Ishikawa (cell line): ENCODE data around the gene MLLT3.

ENCODE experiments used
- CEBPB ChIP-seq: IDR thresholded peaks from 2 replicates; pipeline ENCODE4 v1.6.1; 2012
- CREB1 ChIP-seq: IDR thresholded peaks from 2 replicates; pipeline ENCODE4 v1.6.1; 2012; ENCODE audit warnings: low read depth
- EGR1 ChIP-seq: IDR thresholded peaks from 2 replicates; pipeline ENCODE4 v1.6.1; 2012
- EP300 ChIP-seq: IDR thresholded peaks from 2 replicates; pipeline ENCODE4 v1.6.1; 2012; ENCODE audit warnings: borderline replicate concordance
- FOXM1 ChIP-seq: IDR thresholded peaks from 2 replicates; pipeline ENCODE4 v1.6.1; 2012; ENCODE audit warnings: low read depth, borderline replicate concordance
- MAX ChIP-seq: IDR thresholded peaks from 2 replicates; pipeline ENCODE4 v1.6.1; 2012
- RAD21 ChIP-seq: IDR thresholded peaks from 2 replicates; pipeline ENCODE4 v1.6.1; 2012; ENCODE audit warnings: low read depth
- TAF1 ChIP-seq: IDR thresholded peaks from 2 replicates; pipeline ENCODE4 v1.6.1; 2012; ENCODE audit warnings: low read depth, mild to moderate bottlenecking
- TCF12 ChIP-seq: IDR thresholded peaks from 2 replicates; pipeline ENCODE4 v1.6.1; 2012; ENCODE audit warnings: low read depth
- TEAD4 ChIP-seq: IDR thresholded peaks from 2 replicates; pipeline ENCODE4 v1.6.1; 2012
- USF1 ChIP-seq: IDR thresholded peaks from 2 replicates; pipeline ENCODE4 v1.6.1; 2012
- YY1 ChIP-seq: IDR thresholded peaks from 2 replicates; pipeline ENCODE4 v1.6.1; 2012; ENCODE audit warnings: low read depth
- ZBTB7A ChIP-seq: IDR thresholded peaks from 2 replicates; pipeline ENCODE4 v1.6.1; 2012; ENCODE audit warnings: low read depth

- TF ChIP-seq YY1 (no peak), RAD21 (no peak), MAX (no peak), EP300 (no peak), CEBPB (no peak), ZBTB7A (no peak), EGR1 (no peak), FOXM1 (no peak), CREB1 (no peak), TAF1 (no peak), USF1 (no peak), TCF12 (no peak; the same call in 1 of the 2 replicates), TEAD4 (no peak)
Measured at GRCh38 chr9:20623021-20623747, 885 bp upstream of the MLLT3 start.
